Testis (tissue), 5 donors: ENCODE measurements around the gene PRR20E. TPM values are rescaled to one million over a fixed set of nuclear protein-coding genes. Genes with fewer than 3 reads are reported as not detected.
"Not testable (repeated sequence)": the region's sequence is repeated elsewhere in the genome, so short reads cannot be mapped to it uniquely, and the experiment has no call there.

ENCODE experiments used
- DNase-seq: peaks from one replicate; pipeline ENCODE4 v3.0.0-alpha.2; 2019
- H3K27ac ChIP-seq, 2 donors: fragments of 200-600 bp; sonication (generic); one replicate each; pipeline ENCODE4 v1.5.1; 2019
- H3K27me3 ChIP-seq: fragments of 200-600 bp; sonication (generic); one replicate; pipeline ENCODE4 v1.5.1; 2019
- H3K36me3 ChIP-seq: fragments of 200-600 bp; sonication (generic); one replicate; pipeline ENCODE4 v1.5.1; 2017; ENCODE audit warnings: low read depth; ENCODE audit errors: missing control alignments
- H3K4me1 ChIP-seq: fragments of 200-600 bp; sonication (generic); one replicate; pipeline ENCODE4 v1.5.1; 2019
- H3K4me3 ChIP-seq, 2 donors: fragments of 200-600 bp; sonication (generic); one replicate each; pipeline ENCODE4 v1.5.1; 2017 to 2019
- H3K9me3 ChIP-seq: fragments of 200-600 bp; sonication (generic); one replicate; pipeline ENCODE4 v1.5.1; 2017
- POLR2A ChIP-seq: fragments of 450-650 bp; IDR thresholded peaks from one replicate; pipeline ENCODE4 v1.6.1; 2017; ENCODE audit warnings: antibody characterized with exemption, mild to moderate bottlenecking, moderate library complexity
- WGBS, 2 donors: methylation state at CpG; one replicate each; pipeline ENCODE4 v1.1.5; 2018; 5-methylcytosine and 5-hydroxymethylcytosine counted together
- intact Hi-C: fragments of 100-400 bp; cut with DNase I; formaldehyde crosslinking; loops from one replicate; pipeline ENCODE4 v1.15.1; 2023; ENCODE audit warnings: low total_unique reads
- long read RNA-seq, 2 donors: transcript quantifications; one replicate each; lab custom pipeline, GENCODE V29; 2026
- polyA plus RNA-seq: library from polyadenylated mRNA; stranded (reverse); fragments of 350-450 nt; fragmentation: Illumina TruSeq; extraction: RNeasy Lipid Tissue Mini Kit (QIAGEN cat#74804); gene quantifications from one replicate; pipeline ENCODE4 v1.2.3, GENCODE V29; 2014; ENCODE audit warnings: low read depth, low replicate concordance; ENCODE audit not compliant: insufficient read depth
- total RNA-seq, 2 donors: library from RNA; depleted of rRNA; stranded (reverse); fragments of >200 nt; gene quantifications; one replicate each; pipeline ENCODE4 v1.2.3, GENCODE V29; 2016
- TF ChIP-seq, protein P1 (sequence below), 3 experiments: fragments of 450-650 bp in 2 of 3; fragments of 200-600 bp in 1 of 3; sonication (generic) in 1 of 3; IDR thresholded peaks; one replicate each; pipeline ENCODE4 v1.5.1; 2016 to 2019; ENCODE audit warnings: antibody characterized with exemption in 3 of 3, mild to moderate bottlenecking in 2 of 3, moderate library complexity in 1 of 3

PRR20E gene
- total RNA-seq (under 1 TPM in 1 of 2 donors, not detected in 1; 0.16 TPM), polyA plus RNA-seq (not detected)
- long read RNA-seq, donor 1 = 0 reads
- long read RNA-seq, donor 2 = 0 reads

DNA sequence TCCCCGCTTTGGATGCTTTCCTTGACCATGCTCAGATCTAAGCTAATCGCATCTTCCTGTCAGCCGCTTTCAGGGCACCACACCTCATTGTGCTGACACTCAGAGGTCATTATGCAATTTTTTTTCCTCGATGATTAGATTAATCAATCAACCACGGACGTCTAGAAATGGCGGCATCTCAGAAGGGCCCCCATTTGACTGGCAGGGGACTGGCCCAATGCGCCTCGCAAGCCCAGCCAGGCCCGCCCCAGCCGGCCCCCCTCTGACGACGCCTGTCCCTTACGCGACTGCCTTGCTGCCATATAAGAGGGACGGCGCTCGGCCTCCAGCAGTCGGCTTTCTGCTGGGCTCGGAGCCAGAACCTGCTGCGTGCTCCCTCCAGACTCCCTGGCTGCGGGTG, at the start of gene PRR20E:
Gene PRR20E, plus strand, starts transcription at position 301 of the 400 bp plus-strand sequence. CDS start 387 bp downstream, outside the sequence.
- no CpG with 5 or more reads among the region's 22 CpGs for WGBS, 2 donors
- H3K4me1 ChIP-seq, H3K27me3 ChIP-seq, intact Hi-C loops, DNase-seq, H3K36me3 ChIP-seq, H3K27ac ChIP-seq, H3K4me3 ChIP-seq, H3K9me3 ChIP-seq: not testable (repeated sequence)

DNA sequence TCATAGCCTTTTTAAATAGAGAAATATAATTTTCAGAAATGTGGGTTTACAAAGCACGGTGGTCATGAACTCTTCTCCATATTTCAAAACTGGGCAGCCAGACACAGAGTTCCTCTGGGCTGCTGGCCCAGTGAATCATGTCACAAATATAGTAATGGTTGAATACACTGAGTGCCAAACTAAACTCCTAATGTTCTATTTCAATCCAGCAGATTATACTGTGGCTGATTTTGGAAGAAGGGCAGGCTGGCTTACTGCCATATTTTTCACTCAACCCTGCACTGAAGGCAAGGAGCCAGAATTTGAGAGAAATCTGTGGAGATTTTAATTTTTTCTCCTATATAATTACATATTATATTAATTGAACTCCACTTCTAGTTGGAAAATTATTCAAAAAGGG, 43.3 kb upstream of the PRR20E start:
- Histone ChIP-seq H3K36me3 (no peaks in the 10 kb centered on the region), H3K27me3 (no peaks in the 10 kb centered on the region), H3K27ac (no peak overlapping the region), H3K9me3 (no peaks in the 10 kb centered on the region), H3K4me3 (no peak overlapping the region), H3K4me1 (no peaks in the 10 kb centered on the region)
- 20 to 37% methylated on average over 1 of the region's 1 CpG for WGBS, 2 donors
- intact Hi-C loops = no loop called here
- no peak for DNase-seq
- TF ChIP-seq, protein P1, sequence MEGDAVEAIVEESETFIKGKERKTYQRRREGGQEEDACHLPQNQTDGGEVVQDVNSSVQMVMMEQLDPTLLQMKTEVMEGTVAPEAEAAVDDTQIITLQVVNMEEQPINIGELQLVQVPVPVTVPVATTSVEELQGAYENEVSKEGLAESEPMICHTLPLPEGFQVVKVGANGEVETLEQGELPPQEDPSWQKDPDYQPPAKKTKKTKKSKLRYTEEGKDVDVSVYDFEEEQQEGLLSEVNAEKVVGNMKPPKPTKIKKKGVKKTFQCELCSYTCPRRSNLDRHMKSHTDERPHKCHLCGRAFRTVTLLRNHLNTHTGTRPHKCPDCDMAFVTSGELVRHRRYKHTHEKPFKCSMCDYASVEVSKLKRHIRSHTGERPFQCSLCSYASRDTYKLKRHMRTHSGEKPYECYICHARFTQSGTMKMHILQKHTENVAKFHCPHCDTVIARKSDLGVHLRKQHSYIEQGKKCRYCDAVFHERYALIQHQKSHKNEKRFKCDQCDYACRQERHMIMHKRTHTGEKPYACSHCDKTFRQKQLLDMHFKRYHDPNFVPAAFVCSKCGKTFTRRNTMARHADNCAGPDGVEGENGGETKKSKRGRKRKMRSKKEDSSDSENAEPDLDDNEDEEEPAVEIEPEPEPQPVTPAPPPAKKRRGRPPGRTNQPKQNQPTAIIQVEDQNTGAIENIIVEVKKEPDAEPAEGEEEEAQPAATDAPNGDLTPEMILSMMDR (IDR thresholded peaks at IDR 0.05) = no peak
- no peak for TF ChIP-seq POLR2A

DNA sequence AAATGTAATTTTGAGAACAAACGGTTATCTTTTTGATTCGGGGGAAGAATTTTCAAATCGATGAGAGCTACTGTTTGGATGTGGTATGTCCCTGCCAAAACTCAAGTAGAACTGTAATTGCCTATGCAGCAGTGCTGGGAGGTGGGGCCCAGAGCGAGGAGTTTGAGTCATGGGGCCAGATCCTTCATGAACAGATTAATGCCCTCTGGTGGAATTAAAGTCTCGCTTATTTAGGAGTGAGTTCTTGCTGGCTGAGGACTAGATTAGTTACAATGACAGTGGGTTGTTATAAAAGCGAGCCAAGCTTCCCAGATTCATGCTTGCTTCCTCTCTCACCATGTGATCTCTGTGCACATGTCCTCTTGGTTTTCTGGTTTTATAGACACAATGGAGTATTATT, 38.1 kb upstream of the PRR20E start:
- TF ChIP-seq, protein P1 (IDR thresholded peaks at IDR 0.05) = no peak
- no peak for TF ChIP-seq POLR2A
- no peak overlapping the region for H3K4me3 ChIP-seq
- WGBS, 2 donors = 61 to 69% methylated on average over 6 of the region's 6 CpGs
- intact Hi-C loops = no loop called here
- no peak for DNase-seq
- H3K4me1 ChIP-seq = no peaks in the 10 kb centered on the region
- no peaks in the 10 kb centered on the region for H3K9me3 ChIP-seq
- H3K27ac ChIP-seq = no peak overlapping the region
- no peaks in the 10 kb centered on the region for H3K27me3 ChIP-seq
- H3K36me3 ChIP-seq = no peaks in the 10 kb centered on the region

DNA sequence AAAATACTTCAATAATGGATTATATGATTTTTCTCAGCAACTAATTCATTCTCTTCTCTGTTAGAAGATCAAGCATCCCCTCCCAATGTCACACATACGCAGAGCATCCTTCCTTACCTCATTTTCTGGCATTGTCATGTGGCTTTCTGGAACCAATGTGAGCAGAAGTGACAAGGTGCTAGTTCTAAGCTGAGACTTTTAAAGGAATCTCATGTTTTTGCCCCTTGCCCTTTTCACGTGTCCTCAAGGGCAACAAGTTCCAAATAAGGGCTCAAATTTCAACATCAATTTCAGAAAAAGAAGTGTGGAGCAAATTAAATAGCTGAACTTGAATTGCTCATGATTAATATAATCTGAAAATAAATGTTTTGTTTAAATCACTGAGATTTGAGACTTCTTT, 30.9 kb upstream of the PRR20E start:
- intact Hi-C loops = no loop called here
- 67 to 81% methylated on average over 2 of the region's 2 CpGs for WGBS, 2 donors
- no peaks in the 10 kb centered on the region for H3K4me1 ChIP-seq

DNA sequence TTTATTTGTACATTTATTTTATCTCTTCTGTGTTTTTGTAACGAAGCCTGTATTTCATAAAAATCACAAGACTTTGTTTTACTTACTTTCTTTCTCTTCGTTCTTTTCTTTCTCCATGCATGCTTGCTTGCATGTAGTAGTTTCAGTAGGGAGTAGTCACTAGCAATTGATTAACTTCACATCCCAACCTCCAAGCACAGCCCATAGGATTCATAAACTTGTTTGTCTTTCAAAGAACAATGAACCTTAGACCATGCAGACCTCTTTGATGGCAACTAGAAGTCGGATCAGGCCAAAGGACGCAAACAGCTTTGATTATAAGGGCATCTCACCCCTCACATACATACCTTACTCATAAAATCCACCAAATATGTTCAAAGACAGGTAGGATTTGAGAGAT, 29.4 kb upstream of the PRR20E start:
- TF ChIP-seq POLR2A = no peak
- TF ChIP-seq, protein P1 (IDR thresholded peaks at IDR 0.05) = no peak
- Histone ChIP-seq H3K4me1 (no peaks in the 10 kb centered on the region), H3K27ac (no peak overlapping the region), H3K27me3 (no peaks in the 10 kb centered on the region), H3K9me3 (no peaks in the 10 kb centered on the region), H3K4me3 (no peak overlapping the region), H3K36me3 (no peaks in the 10 kb centered on the region)
- intact Hi-C loops = no loop called here
- DNase-seq = no peak
- WGBS, 2 donors = 90 to 92% methylated on average over 4 of the region's 4 CpGs

More for the DNA sequence above, 30.9 kb upstream of the PRR20E start:
- H3K27me3 ChIP-seq = no peaks in the 10 kb centered on the region
- no peak overlapping the region for H3K4me3 ChIP-seq
- DNase-seq = no peak
- no peaks in the 10 kb centered on the region for H3K36me3 ChIP-seq
- no peak overlapping the region for H3K27ac ChIP-seq
- H3K9me3 ChIP-seq = no peaks in the 10 kb centered on the region
- TF ChIP-seq, protein P1 (IDR thresholded peaks at IDR 0.05) = no peak
- no peak for TF ChIP-seq POLR2A
